SK-N-SH treated with all-trans-retinoic acid at 6 μM for 48 hours (cell line): ENCODE results near the gene AFAP1.

Source experiments
- ATAC-seq: fragments of 200-7000 bp; cut with Tn5 transposase; 3 replicates; pipeline ENCODE4 v1.9.1; 2020; ENCODE audit warnings: mild to moderate bottlenecking, moderate library complexity
- ARNTL ChIP-seq: fragments of 450-650 bp; formaldehyde crosslinking; IDR thresholded peaks from 2 replicates; pipeline ENCODE4 v1.5.0; 2020; ENCODE audit warnings: low read depth, mild to moderate bottlenecking, moderate library complexity, borderline replicate concordance
- BACH2 ChIP-seq: fragments of 250-450 bp; sonication (Bioruptor Pico); IDR thresholded peaks from 2 replicates; pipeline ENCODE4 v1.9.0; 2021; ENCODE audit warnings: mild to moderate bottlenecking, borderline replicate concordance
- CSDC2 ChIP-seq: fragments of 250-450 bp; sonication (Bioruptor Pico); IDR thresholded peaks from 2 replicates; pipeline ENCODE4 v1.5.0; 2020; ENCODE audit warnings: mild to moderate bottlenecking, moderate library complexity
- ESRRG ChIP-seq: fragments of 250-450 bp; sonication (Bioruptor Pico); IDR thresholded peaks from 2 replicates; pipeline ENCODE4 v1.6.1; 2021; ENCODE audit warnings: mild to moderate bottlenecking
- GLIS3 ChIP-seq: fragments of 250-450 bp; sonication (Bioruptor Pico); IDR thresholded peaks from 2 replicates; pipeline ENCODE4 v1.5.0; 2020; ENCODE audit warnings: mild to moderate bottlenecking, moderate library complexity
- ISL1 ChIP-seq: fragments of 250-450 bp; sonication (Bioruptor Pico); IDR thresholded peaks from 2 replicates; pipeline ENCODE4 v2.1.2; 2022; ENCODE audit warnings: mild to moderate bottlenecking, moderate library complexity
- OSR1 ChIP-seq: fragments of 250-450 bp; sonication (Bioruptor Pico); IDR thresholded peaks from 2 replicates; pipeline ENCODE4 v1.8.0; 2022; ENCODE audit warnings: moderate library complexity, mild to moderate bottlenecking, inconsistent platforms
- PPARA ChIP-seq: fragments of 250-450 bp; sonication (Bioruptor Pico); IDR thresholded peaks from 2 replicates; pipeline ENCODE4 v1.5.0; 2020; ENCODE audit warnings: mild to moderate bottlenecking, borderline replicate concordance
- RARB ChIP-seq: fragments of 250-450 bp; sonication (Bioruptor Pico); IDR thresholded peaks from 2 replicates; pipeline ENCODE4 v1.8.0; 2021; ENCODE audit warnings: mild to moderate bottlenecking, moderate library complexity
- SNAI2 ChIP-seq: fragments of 250-450 bp; sonication (Bioruptor Pico); IDR thresholded peaks from 2 replicates; pipeline ENCODE4 v1.5.0; 2020; ENCODE audit warnings: mild to moderate bottlenecking, moderate library complexity
- TCF4 ChIP-seq: fragments of 250-450 bp; sonication (Bioruptor Pico); IDR thresholded peaks from 2 replicates; pipeline ENCODE4 v1.8.0; 2021; ENCODE audit warnings: mild to moderate bottlenecking, moderate library complexity, borderline replicate concordance
- TOX ChIP-seq: fragments of 250-450 bp; sonication (Bioruptor Pico); IDR thresholded peaks from 2 replicates; pipeline ENCODE4 v1.8.0; 2021; ENCODE audit warnings: mild to moderate bottlenecking, moderate library complexity, borderline replicate concordance
- ZC3H10 ChIP-seq: fragments of 250-450 bp; sonication (Bioruptor Pico); IDR thresholded peaks from 2 replicates; pipeline ENCODE4 v1.5.1; 2021; ENCODE audit warnings: mild to moderate bottlenecking, moderate library complexity
- ZFP3 ChIP-seq: fragments of 250-450 bp; sonication (Bioruptor Pico); IDR thresholded peaks from 2 replicates; pipeline ENCODE4 v1.5.0; 2020; ENCODE audit warnings: mild to moderate bottlenecking, moderate library complexity
- ZFP30 ChIP-seq: fragments of 450-650 bp; formaldehyde crosslinking; IDR thresholded peaks from 2 replicates; pipeline ENCODE4 v1.5.0; 2022; ENCODE audit warnings: mild to moderate bottlenecking, moderate library complexity
- ZNF8 ChIP-seq: fragments of 450-650 bp; formaldehyde crosslinking; IDR thresholded peaks from 2 replicates; pipeline ENCODE4 v1.5.0; 2020; ENCODE audit warnings: mild to moderate bottlenecking, moderate library complexity
- TF ChIP-seq, protein P1 (sequence below): fragments of 250-450 bp; sonication (Bioruptor Pico); IDR thresholded peaks from 2 replicates; pipeline ENCODE4 v1.5.0; 2020; ENCODE audit warnings: mild to moderate bottlenecking, moderate library complexity
- TF ChIP-seq, protein P2 (sequence below): fragments of 250-450 bp; sonication (Bioruptor Pico); IDR thresholded peaks from 2 replicates; pipeline ENCODE4 v1.5.1; 2020; ENCODE audit warnings: low read depth, mild to moderate bottlenecking, moderate library complexity
- TF ChIP-seq, protein P3 (sequence below): fragments of 250-450 bp; sonication (Bioruptor Pico); IDR thresholded peaks from 2 replicates; pipeline ENCODE4 v1.8.0; 2021; ENCODE audit warnings: low read depth, mild to moderate bottlenecking, moderate library complexity, borderline replicate concordance
- TF ChIP-seq, protein P4 (sequence below): fragments of 250-450 bp; sonication (Bioruptor Pico); IDR thresholded peaks from 2 replicates; pipeline ENCODE4 v1.8.0; 2020; ENCODE audit warnings: mild to moderate bottlenecking, moderate library complexity, borderline replicate concordance
- TF ChIP-seq, protein P5 (sequence below): fragments of 250-450 bp; sonication (Bioruptor Pico); IDR thresholded peaks from 2 replicates; pipeline ENCODE4 v1.5.1; 2021; ENCODE audit warnings: mild to moderate bottlenecking, moderate library complexity

Gene AFAP1

DNA sequence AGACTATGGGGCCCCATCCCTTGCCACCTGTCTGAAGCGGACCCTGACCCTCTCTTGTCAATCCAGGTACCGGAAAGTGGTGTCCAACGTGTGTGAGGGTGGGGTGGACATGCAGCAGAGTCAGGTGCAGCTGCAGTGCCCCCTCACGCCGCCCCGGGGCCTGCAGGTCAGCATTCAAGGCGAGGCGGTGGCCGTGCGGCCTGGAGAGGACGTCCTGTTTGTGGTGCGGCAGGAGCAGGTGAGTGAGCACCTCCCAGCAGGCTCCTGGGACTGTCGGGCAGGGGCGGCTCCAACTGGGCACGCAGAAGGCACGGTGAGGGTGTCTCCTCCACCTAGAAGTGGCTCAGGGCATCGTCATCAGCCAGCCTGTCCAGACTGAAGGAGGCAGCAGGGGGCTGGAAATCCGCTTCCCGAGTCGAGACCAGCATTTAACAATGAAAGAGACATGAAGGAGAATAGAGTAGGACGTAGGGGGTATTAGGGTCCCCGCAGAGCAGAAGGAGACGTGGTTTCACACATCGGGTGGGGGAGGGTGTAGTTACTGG lies 221.6 kb downstream of the AFAP1 start:
- TF ChIP-seq PPARA (no peak), GLIS3 (CRISPR knock-in tag) (no peak), RARB (no peak)
- ATAC-seq = no peak

DNA sequence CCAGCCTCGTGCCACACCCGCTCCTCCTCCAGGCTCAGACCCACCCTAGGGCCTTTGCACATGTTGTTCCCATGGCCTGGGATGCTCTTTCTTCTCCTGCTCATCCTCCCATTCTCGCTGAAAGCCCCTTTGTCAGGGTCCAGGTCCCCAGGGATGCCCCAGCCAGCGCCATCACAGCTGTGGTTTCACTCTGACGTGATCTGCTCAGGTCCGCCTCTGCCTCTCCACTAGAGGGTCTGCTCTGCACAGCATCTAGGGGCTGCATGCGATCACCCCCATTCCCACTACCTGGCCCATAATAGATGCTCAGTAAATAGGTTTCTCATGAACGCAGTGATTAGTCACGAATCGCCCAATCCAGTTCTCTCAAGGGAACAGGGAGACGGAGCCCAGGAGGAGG lies 222.5 kb downstream of the AFAP1 start:
- TF ChIP-seq ZFP30 (no peak), GLIS3 (CRISPR knock-in tag) (no peak), BACH2 (CRISPR knock-in tag) (no peak), CSDC2 (CRISPR knock-in tag) (no peak), ARNTL (CRISPR knock-in tag) (no peak), RARB (no peak)
- TF ChIP-seq, protein P1, sequence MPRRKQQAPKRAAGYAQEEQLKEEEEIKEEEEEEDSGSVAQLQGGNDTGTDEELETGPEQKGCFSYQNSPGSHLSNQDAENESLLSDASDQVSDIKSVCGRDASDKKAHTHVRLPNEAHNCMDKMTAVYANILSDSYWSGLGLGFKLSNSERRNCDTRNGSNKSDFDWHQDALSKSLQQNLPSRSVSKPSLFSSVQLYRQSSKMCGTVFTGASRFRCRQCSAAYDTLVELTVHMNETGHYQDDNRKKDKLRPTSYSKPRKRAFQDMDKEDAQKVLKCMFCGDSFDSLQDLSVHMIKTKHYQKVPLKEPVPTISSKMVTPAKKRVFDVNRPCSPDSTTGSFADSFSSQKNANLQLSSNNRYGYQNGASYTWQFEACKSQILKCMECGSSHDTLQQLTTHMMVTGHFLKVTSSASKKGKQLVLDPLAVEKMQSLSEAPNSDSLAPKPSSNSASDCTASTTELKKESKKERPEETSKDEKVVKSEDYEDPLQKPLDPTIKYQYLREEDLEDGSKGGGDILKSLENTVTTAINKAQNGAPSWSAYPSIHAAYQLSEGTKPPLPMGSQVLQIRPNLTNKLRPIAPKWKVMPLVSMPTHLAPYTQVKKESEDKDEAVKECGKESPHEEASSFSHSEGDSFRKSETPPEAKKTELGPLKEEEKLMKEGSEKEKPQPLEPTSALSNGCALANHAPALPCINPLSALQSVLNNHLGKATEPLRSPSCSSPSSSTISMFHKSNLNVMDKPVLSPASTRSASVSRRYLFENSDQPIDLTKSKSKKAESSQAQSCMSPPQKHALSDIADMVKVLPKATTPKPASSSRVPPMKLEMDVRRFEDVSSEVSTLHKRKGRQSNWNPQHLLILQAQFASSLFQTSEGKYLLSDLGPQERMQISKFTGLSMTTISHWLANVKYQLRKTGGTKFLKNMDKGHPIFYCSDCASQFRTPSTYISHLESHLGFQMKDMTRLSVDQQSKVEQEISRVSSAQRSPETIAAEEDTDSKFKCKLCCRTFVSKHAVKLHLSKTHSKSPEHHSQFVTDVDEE (CRISPR knock-in tag) = no peak

DNA sequence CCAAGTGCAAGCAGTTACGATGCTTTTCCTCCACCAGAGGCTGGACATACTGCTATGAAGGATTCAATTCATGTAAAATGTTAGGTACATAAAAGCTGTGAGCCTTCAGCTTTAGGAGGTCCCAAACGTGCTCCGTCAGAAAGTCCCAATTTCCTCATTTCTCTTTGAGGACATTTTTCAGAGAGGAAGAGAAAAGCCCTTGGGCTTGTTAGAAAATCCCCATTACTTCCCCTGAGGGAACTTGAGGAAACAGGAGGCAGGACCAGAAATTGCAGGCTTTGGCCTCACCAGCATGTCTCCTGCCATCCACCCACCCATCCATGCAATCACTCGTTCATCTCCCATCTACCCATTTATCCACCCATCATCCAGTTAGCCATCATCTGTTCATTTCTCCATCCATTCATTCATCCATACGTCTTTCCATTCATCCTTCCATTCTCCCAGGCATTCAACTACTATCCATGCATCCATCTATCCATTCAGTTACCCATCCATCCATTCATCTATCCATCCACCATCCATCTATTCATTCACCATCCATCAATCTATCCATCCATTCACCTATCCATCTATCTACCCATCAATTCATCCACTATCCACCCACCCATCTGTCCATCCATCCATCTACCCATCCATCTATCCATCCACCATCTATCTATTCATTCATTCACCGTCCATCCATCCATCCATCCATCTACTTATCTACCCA lies 223.5 kb downstream of the AFAP1 start:
- TF ChIP-seq ESRRG (CRISPR knock-in tag) (no peak), CSDC2 (CRISPR knock-in tag) (no peak), SNAI2 (CRISPR knock-in tag) (no peak), BACH2 (CRISPR knock-in tag) (no peak), RARB (no peak), ZFP3 (CRISPR knock-in tag) (no peak), ZNF8 (CRISPR knock-in tag) (no peak), ISL1 (no peak), ARNTL (CRISPR knock-in tag) (no peak), TCF4 (CRISPR knock-in tag) (no peak), OSR1 (CRISPR knock-in tag) (no peak), TOX (no peak), PPARA (no peak)
- TF ChIP-seq, protein P2, sequence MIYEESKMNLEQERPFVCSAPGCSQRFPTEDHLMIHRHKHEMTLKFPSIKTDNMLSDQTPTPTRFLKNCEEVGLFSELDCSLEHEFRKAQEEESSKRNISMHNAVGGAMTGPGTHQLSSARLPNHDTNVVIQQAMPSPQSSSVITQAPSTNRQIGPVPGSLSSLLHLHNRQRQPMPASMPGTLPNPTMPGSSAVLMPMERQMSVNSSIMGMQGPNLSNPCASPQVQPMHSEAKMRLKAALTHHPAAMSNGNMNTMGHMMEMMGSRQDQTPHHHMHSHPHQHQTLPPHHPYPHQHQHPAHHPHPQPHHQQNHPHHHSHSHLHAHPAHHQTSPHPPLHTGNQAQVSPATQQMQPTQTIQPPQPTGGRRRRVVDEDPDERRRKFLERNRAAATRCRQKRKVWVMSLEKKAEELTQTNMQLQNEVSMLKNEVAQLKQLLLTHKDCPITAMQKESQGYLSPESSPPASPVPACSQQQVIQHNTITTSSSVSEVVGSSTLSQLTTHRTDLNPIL = no peak
- TF ChIP-seq, protein P3, sequence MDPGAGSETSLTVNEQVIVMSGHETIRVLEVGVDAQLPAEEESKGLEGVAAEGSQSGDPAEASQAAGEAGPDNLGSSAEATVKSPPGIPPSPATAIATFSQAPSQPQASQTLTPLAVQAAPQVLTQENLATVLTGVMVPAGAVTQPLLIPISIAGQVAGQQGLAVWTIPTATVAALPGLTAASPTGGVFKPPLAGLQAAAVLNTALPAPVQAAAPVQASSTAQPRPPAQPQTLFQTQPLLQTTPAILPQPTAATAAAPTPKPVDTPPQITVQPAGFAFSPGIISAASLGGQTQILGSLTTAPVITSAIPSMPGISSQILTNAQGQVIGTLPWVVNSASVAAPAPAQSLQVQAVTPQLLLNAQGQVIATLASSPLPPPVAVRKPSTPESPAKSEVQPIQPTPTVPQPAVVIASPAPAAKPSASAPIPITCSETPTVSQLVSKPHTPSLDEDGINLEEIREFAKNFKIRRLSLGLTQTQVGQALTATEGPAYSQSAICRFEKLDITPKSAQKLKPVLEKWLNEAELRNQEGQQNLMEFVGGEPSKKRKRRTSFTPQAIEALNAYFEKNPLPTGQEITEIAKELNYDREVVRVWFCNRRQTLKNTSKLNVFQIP = no peak
- TF ChIP-seq, protein P4, sequence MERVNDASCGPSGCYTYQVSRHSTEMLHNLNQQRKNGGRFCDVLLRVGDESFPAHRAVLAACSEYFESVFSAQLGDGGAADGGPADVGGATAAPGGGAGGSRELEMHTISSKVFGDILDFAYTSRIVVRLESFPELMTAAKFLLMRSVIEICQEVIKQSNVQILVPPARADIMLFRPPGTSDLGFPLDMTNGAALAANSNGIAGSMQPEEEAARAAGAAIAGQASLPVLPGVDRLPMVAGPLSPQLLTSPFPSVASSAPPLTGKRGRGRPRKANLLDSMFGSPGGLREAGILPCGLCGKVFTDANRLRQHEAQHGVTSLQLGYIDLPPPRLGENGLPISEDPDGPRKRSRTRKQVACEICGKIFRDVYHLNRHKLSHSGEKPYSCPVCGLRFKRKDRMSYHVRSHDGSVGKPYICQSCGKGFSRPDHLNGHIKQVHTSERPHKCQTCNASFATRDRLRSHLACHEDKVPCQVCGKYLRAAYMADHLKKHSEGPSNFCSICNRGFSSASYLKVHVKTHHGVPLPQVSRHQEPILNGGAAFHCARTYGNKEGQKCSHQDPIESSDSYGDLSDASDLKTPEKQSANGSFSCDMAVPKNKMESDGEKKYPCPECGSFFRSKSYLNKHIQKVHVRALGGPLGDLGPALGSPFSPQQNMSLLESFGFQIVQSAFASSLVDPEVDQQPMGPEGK (CRISPR knock-in tag) = no peak

More for the DNA sequence above, 222.5 kb downstream of the AFAP1 start:
- ATAC-seq = no peak

DNA sequence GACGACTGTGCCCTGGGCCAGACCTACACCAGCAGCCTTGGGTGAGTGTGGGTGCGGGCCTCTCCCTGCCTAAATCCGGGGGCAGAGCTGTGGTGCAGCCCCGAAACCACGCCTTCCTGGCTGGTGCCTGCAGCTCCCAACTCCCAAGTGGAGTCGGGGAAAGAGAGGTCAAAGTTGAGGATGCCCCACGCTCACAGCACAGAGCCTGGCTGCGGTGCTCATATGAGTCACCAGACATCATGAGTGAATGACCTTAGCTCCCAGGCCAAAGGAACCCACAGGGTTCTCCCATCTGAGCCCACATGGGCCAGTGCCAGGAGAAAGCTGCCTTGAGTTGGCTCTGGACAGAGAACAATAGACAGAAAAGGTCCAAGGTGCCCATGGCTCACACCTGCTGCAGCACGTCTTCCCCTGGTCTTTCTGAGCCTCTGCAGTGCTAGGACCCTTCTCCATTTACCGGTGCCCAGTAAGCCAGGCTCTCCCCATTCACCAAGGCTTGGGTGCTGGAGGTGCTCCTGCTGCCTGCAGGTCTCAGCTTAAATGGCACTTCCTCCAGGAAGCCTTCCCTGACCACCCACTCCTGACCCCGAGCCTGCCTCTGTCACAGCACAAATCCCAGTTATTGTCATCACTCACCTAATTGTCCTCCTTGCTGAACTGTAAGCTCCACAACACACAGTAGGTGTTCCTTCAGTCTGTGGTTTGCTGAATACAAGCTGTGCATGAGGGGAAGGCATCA lies 224.2 kb downstream of the AFAP1 start:
- ATAC-seq = no peak
- TF ChIP-seq, protein P5, sequence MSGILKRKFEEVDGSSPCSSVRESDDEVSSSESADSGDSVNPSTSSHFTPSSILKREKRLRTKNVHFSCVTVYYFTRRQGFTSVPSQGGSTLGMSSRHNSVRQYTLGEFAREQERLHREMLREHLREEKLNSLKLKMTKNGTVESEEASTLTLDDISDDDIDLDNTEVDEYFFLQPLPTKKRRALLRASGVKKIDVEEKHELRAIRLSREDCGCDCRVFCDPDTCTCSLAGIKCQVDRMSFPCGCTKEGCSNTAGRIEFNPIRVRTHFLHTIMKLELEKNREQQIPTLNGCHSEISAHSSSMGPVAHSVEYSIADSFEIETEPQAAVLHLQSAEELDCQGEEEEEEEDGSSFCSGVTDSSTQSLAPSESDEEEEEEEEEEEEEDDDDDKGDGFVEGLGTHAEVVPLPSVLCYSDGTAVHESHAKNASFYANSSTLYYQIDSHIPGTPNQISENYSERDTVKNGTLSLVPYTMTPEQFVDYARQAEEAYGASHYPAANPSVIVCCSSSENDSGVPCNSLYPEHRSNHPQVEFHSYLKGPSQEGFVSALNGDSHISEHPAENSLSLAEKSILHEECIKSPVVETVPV = no peak
- TF ChIP-seq, protein P4 (CRISPR knock-in tag) = no peak
- TF ChIP-seq ZNF8 (CRISPR knock-in tag) = no peak
- no peak for TF ChIP-seq TOX
- no peak for TF ChIP-seq ZC3H10 (CRISPR knock-in tag)

More for the DNA sequence above, 223.5 kb downstream of the AFAP1 start:
- no peak for ATAC-seq
